ENCODE measurements around the gene FMC1. TPM values are rescaled to one million over a fixed set of nuclear protein-coding genes. Genes with fewer than 3 reads are reported as not detected.

The FMC1 gene
- total and polyA plus RNA-seq, 2 experiments from 2014 or later, result 10.9 to 129 TPM

DNA sequence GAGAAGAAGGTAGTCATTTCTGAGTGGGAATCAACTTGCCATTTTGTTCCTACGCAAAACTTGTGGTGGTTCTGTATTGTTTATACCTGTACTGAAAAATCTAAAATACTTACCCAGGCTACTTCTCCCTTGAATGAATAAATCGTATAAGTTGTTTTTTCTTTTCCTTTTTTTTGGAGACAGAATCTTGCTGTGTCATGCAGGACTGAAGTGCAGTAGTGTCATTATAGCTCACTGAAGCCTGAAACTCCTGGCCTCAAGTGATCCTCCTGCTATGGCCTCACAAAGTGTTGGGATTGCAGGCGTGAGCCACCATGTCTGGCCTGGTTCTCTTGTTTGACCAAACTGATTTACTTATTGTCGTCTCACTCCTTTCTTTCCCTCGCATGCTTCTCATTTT lies 46.5 kb downstream of the FMC1 start:
- Histone ChIP-seq H3K27ac (no peak overlapping the region), H3K4me1 (ENCODE audit: low read depth) (no peaks in the 10 kb centered on the region), H3K4me3 (no peak overlapping the region), H3K27me3 (no peaks in the 10 kb centered on the region), H3K36me3 (peaks cover 41% of the 10 kb centered on the region), H3K9me3 (ENCODE audit: low read depth) (no peaks in the 10 kb centered on the region)
- no peak for DNase-seq (ENCODE audit: low read depth in 1 of 2, low spot score in 1 of 2)
- TF ChIP-seq, protein P1, sequence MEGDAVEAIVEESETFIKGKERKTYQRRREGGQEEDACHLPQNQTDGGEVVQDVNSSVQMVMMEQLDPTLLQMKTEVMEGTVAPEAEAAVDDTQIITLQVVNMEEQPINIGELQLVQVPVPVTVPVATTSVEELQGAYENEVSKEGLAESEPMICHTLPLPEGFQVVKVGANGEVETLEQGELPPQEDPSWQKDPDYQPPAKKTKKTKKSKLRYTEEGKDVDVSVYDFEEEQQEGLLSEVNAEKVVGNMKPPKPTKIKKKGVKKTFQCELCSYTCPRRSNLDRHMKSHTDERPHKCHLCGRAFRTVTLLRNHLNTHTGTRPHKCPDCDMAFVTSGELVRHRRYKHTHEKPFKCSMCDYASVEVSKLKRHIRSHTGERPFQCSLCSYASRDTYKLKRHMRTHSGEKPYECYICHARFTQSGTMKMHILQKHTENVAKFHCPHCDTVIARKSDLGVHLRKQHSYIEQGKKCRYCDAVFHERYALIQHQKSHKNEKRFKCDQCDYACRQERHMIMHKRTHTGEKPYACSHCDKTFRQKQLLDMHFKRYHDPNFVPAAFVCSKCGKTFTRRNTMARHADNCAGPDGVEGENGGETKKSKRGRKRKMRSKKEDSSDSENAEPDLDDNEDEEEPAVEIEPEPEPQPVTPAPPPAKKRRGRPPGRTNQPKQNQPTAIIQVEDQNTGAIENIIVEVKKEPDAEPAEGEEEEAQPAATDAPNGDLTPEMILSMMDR (IDR thresholded peaks at IDR 0.05; ENCODE audit: low read depth, low read length), result no peak

DNA sequence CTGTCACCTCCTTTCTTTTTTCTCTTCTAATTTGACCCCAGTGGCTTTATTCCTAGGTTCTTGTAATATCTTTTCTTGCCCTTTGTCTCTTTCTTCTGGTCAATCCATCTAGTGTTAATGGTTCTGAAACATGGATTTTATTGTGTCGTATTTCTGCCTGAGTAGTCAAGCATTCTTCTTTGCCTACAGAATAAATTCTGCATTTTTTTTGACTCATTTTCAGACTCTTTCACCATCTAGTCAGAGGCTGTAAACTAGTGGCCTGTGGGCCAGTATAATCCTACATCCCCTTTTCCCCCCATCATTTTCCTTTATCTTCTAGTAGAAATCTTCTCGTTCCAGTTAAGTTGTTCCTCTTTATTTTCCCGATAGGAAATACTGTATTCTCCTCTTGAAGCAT lies 48.0 kb downstream of the FMC1 start:
- TF ChIP-seq, protein P1 (IDR thresholded peaks at IDR 0.05; ENCODE audit: low read depth, low read length), result no peak
- Histone ChIP-seq H3K9me3 (ENCODE audit: low read depth) (no peaks in the 10 kb centered on the region), H3K27ac (no peak overlapping the region), H3K4me1 (ENCODE audit: low read depth) (no peaks in the 10 kb centered on the region), H3K36me3 (peaks cover 39% of the 10 kb centered on the region), H3K4me3 (no peak overlapping the region), H3K27me3 (no peaks in the 10 kb centered on the region)
- no peak for DNase-seq (ENCODE audit: low read depth in 1 of 2, low spot score in 1 of 2)

DNA sequence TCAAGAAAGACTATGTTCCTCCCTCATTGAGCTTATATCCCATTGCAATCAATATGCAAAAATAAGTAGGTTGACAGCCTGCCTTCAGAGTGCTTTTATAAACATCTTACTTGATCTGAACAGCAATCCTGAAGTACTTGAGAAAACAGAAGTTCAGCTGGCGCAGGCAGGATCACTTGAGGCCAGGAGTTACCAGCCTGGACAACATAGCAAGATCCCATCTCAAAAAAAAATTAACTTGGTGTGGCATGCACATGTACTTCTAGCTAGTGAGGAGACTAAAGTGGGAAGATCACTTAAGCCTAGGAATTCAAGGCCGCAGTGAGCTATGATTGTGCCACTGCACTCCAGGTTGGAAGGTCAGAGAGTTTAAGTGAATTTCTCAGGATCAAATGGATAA lies 48.6 kb downstream of the FMC1 start:
- peaks cover 32% of the 10 kb centered on the region for H3K36me3 ChIP-seq
- no peak for DNase-seq (ENCODE audit: low read depth in 1 of 2, low spot score in 1 of 2)
- no peaks in the 10 kb centered on the region for H3K4me1 ChIP-seq (ENCODE audit: low read depth)
- H3K4me3 ChIP-seq, result no peak overlapping the region
- TF ChIP-seq, protein P1 (IDR thresholded peaks at IDR 0.05; ENCODE audit: low read depth, low read length), result no peak
- H3K27me3 ChIP-seq, result no peaks in the 10 kb centered on the region
- no peak overlapping the region for H3K27ac ChIP-seq
- H3K9me3 ChIP-seq (ENCODE audit: low read depth), result no peaks in the 10 kb centered on the region

DNA sequence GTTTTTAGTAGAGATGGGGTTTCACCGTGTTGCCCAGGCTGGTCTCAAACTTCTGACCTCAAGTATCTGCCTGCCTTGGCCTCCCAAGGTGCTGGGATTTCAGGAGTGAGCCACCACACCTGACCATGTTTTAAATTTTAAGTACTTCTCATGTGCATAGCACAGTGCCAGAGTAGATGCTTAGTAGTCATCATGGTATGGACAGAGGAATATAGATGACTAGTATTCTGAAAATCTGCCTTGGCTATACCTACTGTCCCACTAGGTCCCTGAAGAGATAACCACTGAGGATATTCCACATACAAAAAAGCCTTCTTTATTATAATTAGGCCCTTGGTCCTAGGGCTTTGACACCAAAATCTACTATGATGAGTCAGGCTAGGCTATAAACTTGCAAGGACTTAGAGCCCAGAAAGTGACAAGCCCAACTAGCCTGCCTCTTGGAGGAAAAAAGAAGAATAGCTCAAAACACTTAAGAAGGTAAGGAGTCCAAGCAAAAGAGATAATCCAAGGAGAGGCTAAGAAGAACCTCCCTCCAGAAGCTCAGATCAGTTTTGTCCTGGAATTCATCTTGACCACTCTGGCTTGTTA lies 52.6 kb downstream of the FMC1 start:
- no peaks in the 10 kb centered on the region for H3K4me1 ChIP-seq (ENCODE audit: low read depth)
- H3K27me3 ChIP-seq, result no peaks in the 10 kb centered on the region
- no peak overlapping the region for H3K4me3 ChIP-seq
- no peak overlapping the region for H3K27ac ChIP-seq
- H3K9me3 ChIP-seq (ENCODE audit: low read depth), result no peaks in the 10 kb centered on the region
- TF ChIP-seq, protein P1 (IDR thresholded peaks at IDR 0.05; ENCODE audit: low read depth, low read length), result no peak
- peaks cover 27% of the 10 kb centered on the region for H3K36me3 ChIP-seq
- DNase-seq (ENCODE audit: low read depth in 1 of 2, low spot score in 1 of 2), result no peak

DNA sequence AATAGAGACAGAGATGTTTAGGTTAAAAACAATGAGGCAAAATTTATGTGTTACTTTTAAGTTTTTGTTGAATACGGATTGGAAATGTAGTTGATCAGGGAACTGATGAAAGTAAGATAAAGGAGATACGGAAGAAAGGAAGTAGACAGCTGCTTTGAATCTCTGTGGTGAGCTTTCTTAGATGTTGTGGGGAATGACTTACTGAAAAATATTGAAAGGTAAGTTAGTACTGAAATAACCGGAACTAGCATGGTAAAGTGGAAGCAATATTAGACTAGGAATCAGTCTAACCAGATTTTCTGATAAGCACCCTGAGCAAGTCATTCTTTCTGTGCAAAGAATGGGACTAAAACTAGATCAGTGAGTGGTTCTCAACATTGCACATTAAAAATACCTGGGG lies 53.4 kb downstream of the FMC1 start:
- peaks cover 29% of the 10 kb centered on the region for H3K36me3 ChIP-seq
- no peak overlapping the region for H3K27ac ChIP-seq
- H3K4me3 ChIP-seq, result no peak overlapping the region

More for the DNA sequence above, 53.4 kb downstream of the FMC1 start:
- DNase-seq (ENCODE audit: low read depth in 1 of 2, low spot score in 1 of 2), result no peak
- H3K9me3 ChIP-seq (ENCODE audit: low read depth), result no peaks in the 10 kb centered on the region
- H3K4me1 ChIP-seq (ENCODE audit: low read depth), result no peaks in the 10 kb centered on the region
- TF ChIP-seq, protein P1 (IDR thresholded peaks at IDR 0.05; ENCODE audit: low read depth, low read length), result no peak
- no peaks in the 10 kb centered on the region for H3K27me3 ChIP-seq

Other genes starting within 250 kb of the FMC1 start
- gene ZC3HAV1, start 231.6 kb upstream of the FMC1 start, total RNA-seq, result 12.9 and 18.6 TPM in 2 replicates
- gene ZC3HAV1, start 231.6 kb upstream of the FMC1 start, polyA plus RNA-seq, result 13.8 and 16.4 TPM in 2 replicates
- gene UBN2, start 110.1 kb upstream of the FMC1 start, total RNA-seq, result 5.7 and 11.2 TPM in 2 replicates
- gene UBN2, start 110.1 kb upstream of the FMC1 start, polyA plus RNA-seq, result 4.7 and 5.5 TPM in 2 replicates
- 55.1 and 105 TPM in 2 replicates for gene LUC7L2, start 18.6 kb downstream of the FMC1 start, total RNA-seq
- 87.8 and 109 TPM in 2 replicates for gene LUC7L2, start 18.6 kb downstream of the FMC1 start, polyA plus RNA-seq
- gene KLRG2, start 142.3 kb downstream of the FMC1 start, total RNA-seq, result 0.60 TPM in 1 of 2 replicates, not detected in the other
- gene KLRG2, start 142.3 kb downstream of the FMC1 start, polyA plus RNA-seq, result not detected in 2 replicates
- gene CLEC2L, start 182.3 kb downstream of the FMC1 start, total RNA-seq, result 0.18 and 0.27 TPM in 2 replicates
- gene CLEC2L, start 182.3 kb downstream of the FMC1 start, polyA plus RNA-seq, result 0.16 and 0.26 TPM in 2 replicates

All from cardiac muscle cell (in vitro differentiated cells and primary cell).